ENCODE data around the gene ABCB8. TPM values are rescaled to one million over a fixed set of nuclear protein-coding genes. Genes with fewer than 3 reads are reported as not detected.

Gene ABCB8
- total RNA-seq, result 37.2 and 43.6 TPM in 2 replicates

DNA sequence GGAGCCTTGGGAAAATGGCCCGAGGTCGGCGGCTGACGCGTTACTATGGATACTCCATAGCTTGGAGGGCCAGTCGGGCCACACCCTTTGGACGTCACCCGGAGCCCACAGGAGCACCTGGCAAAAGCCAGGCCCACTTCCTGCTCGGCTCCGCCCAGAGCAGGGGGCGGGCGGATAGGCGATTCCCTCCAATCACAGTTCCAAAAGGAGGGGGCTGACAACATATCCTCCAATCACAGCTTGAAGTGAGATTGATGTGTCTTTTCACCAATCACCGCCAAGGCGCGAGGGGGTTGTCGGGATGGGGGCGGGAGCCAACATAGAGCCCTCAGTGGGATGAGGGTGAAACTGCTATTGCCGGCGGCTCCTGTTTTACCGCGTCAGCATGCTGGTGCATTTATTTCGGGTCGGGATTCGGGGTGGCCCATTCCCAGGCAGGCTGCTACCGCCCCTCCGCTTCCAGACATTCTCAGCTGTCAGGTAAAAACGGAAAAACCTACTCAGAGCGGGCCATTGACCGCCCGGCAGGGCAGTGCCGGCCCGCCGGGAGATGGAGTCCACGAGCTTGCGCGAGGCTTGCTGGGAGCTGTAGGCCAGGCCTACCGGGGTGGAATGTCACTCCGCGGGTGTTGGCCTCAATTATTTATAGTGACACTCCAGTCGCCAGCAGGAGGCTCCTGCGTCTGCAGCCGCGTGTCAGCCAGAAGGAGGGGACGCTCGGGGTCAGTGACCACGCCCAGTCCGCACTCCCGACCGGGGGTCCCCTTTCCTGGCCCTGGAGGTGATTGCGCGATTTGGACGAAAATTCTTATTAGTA is at the start of gene ABCB8:
ABCB8 (plus strand) TSS at position 320 of the 817 bp plus-strand sequence; CDS start at position 386, 66 bp downstream.

DNA sequence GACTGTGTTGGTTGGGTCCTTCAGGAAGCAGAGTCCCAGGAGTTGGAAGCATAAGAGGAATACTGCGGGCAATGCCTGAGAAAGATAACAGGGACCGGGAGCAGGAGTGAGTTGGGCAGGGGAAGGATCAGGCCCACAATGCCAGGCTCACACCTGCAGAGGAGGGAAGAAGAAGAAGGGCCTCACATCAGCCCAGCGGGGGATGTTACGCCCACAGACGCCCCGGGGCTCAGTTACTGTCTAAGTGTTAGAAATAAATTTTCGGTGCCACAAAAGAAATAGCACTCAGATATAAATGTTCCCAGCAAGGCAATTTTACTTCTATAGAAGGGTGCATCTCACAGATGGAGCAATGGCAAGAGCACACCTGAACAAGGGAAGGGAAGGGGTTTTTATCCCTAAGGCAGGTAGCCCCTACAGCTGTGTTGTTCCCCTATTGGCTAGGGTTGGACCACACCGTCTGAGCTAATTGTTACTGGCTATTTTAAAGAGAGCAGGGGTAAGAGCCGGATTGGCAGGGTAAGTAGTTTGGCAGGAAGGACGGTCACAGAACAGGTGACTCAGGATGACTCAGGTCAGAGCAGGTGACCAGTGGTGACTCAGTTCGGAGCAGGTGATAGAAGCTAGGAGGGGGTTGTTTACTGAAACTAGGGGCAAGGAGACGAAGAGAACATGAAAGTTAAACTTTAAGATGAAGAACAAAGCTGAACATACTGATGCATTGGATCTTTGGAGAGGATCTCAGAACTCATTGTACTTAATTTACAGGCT is 37.6 kb upstream of the ABCB8 start, which contains the start of gene NOS3:
NOS3 (plus strand) TSS at position 602 of the 771 bp plus-strand sequence. CDS start 2,787 bp downstream, outside the sequence.

DNA sequence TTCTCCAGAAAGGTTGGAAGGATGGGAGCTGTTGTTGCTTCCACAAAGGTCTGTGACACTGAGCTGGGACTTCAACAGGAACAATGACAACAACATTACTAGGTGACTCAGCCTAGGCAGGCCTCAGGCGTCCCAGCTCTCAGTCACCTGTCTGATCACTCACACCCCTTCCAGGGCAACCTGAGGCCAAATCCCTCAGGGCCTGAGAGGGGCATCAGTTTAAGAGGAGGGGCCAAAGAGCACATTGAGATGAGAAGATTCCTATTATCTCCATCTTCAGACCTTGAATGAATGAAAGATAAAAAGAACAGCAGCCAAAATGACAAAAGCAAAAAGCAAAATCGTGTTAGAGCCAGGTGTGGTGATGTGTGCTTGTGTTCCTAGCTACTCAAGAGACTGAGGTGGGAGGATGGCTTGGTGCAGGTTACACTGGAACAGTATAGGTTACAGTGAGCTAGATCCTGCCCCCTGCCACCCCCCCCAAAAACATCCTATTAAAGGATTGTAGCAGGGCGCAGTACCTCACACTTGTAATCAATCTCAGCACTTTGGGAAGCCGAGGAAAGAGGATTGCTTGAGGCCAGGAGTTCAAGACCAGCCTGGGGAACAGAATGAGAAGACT is 3.7 kb upstream of the ABCB8 start, which contains the start of gene ATG9B:
ATG9B (minus strand) TSS at position 60 of the 622 bp plus-strand sequence. CDS start 71 bp downstream, outside the sequence.

DNA sequence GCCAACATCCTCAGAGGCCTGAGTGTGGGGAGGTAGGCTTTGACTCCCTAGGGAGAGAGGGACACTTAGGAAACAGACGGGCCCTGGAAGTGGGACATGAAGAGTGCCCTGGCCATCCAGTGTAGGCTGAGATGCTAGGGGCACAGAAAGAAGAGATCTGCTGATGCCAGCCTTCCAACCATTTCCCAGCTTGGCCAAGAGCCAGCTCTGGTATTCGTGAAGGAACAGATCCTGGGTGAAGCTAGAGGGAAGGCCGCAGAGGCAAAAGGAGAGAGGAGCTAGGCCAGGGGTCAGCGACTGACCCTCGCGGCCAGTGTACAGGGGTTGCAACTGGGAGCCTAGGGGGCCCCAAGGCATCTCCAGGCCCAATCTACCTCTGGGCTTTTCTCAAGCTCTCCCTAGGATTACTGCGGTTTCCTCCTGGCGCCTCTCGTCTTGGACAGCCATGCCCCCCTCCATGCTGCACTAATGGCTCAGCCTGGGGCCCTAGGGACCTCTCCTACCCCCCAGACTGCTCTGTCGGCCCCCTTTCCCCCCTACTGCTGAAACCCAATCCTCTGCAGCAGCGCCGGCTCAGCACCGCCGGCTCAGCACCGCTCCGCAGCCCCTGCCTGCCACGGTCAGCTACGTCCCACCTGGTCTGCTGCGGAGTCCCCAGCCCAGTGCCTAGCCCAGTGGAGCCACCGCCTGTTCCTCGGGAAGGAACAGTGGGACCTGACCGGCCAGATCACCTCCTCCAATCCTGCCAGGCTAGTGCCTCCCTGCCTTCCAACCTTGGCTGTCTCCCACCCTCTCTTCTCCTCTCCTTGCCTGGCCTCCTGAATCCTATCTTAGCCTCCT is 19.9 kb downstream of the ABCB8 start, which contains the start of gene ASIC3:
ASIC3 (plus strand) TSS at position 556 of the 840 bp plus-strand sequence. CDS start 355 bp downstream, outside the sequence.

DNA sequence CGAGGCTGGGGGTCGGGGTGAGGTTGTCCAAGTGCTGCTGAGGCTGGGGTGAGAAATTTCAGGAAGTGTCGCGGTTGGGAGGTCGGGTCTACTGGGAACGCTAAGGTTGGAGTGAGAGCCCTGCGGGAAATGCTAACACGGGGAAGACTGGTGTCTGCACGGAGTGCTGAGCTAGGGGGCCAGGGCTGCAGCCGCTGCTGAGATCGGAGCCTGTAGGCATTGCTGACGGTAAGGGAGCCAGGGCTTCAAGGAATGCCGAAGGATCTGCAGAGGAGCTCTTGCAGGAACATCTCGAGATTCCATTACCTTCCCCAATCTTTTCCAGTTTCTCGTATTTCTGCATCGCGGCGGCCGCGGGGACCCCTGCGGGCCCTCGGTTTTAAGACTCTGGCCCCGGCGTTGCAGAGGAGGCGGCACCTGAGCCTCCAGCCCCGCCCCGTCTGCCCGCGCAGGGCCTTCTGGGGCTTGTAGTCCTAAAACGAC is 29.3 kb downstream of the ABCB8 start, which contains the start of gene CDK5:
CDK5 (minus strand) TSS at position 392 of the 483 bp plus-strand sequence; CDS start at position 343, 49 bp downstream.

DNA sequence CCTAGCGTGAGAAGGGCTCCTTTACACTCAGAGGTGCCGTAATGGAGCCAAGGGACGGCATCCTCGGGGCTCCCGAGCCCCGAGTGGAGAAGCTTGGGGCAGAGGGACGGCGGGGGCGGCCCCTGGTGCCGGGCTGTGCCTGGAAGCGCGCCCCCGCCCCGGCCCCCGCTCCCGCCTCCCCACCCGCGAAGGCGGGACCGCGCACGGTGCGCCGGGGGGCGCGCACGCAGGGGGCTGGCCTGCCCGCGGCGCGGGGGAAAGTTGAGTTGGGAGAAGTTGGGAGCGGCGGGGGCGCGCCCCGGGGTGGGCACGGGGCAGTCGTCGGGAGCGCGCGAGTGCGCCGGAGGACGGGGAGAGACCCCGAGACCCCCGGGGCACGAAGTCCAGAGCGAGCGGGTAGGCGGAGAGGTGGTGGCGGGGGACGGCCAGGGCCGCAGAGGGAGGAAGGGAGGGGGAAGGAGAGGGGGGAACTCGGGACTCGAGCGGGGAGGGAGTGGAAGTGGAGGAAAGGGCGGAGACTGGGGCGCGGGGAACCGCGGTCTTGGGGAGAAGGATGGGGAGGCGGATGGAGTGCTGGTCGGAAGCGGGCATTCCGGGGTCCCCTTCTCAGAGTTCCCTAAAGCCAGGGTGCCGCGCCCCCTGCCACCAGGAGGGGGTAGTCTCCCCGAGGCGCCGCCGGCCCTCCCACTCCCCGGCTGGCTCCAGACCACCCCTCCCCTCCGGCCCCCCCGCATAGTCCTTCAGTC is 31.3 kb downstream of the ABCB8 start, which contains the start of gene SLC4A2:
SLC4A2 (plus strand) TSS at position 223 of the 746 bp plus-strand sequence. CDS start 2,399 bp downstream, outside the sequence.

DNA sequence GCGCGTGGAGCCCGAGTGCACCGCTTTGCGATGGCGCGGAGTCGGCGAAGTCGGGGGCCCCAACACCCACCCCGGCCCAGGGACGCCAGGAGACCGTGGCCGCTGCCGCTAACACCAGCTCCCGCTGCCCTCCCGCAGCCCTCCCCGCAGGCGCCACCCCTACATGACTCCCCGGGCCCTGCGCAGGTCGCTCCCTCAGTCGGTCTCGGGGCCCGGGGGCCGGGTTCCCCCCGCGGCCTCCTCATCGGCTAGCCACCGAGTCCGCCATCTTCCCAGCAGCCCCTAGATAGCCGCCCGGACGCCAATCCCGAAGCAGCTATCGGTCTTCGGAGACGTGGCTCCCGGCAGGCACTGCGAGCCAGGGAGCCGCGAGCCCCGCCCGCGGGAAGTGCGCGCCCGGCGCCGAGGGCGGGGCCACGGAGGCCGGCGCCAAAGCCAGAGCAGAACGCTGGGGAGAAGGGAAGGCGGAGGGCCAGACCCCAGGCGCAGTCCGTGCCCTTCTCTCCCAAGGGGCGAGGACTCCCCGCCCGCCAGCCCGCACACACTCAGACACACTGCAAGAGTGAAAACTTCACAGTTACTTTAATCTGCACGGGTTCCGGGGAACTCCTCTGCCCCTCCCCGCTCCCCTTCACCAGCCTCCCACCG is 52.4 kb downstream of the ABCB8 start, which contains the start of gene FASTK:
FASTK (minus strand) TSS at position 288 of the 648 bp plus-strand sequence; CDS start at position 245, 43 bp downstream.

DNA sequence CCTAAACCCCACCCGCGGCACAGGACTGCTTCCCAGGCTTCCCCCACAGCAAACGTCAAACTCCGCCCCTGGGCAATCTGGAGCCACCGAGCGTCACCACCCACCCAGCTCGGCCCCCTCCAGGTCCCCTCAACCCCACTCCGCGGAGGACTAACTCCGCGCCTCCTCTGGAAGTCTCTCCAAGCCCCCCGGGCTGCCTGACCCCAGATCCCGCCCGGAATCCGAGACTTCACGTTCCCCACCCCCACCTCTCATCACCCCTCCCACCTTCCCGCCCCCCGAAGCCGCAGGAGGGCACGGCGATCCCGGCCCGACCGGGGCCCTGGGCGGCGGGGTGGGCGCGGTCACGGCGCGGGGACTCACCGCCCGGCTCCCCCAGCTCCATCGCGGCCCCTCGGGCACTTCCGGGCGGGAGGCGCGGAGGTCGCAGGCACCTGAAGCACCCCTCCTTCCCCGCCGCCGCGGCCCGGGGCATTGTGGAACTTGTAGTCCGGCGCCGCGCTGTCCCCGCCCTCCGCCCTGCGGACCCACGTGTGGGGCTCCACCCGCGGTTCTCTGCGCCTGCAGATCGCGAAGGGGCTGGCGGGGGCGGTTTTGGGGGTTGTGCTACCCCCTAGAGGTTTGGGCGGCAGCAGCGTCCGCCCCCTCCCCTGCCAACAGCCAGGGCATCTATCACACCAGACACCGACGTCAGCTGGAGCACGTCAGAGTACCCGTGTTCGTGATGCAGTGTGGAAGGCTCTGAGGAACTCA is 55.0 kb downstream of the ABCB8 start, which contains the start of gene TMUB1:
TMUB1 (minus strand) TSS at position 423 of the 753 bp plus-strand sequence. CDS start 930 bp downstream, outside the sequence.

DNA sequence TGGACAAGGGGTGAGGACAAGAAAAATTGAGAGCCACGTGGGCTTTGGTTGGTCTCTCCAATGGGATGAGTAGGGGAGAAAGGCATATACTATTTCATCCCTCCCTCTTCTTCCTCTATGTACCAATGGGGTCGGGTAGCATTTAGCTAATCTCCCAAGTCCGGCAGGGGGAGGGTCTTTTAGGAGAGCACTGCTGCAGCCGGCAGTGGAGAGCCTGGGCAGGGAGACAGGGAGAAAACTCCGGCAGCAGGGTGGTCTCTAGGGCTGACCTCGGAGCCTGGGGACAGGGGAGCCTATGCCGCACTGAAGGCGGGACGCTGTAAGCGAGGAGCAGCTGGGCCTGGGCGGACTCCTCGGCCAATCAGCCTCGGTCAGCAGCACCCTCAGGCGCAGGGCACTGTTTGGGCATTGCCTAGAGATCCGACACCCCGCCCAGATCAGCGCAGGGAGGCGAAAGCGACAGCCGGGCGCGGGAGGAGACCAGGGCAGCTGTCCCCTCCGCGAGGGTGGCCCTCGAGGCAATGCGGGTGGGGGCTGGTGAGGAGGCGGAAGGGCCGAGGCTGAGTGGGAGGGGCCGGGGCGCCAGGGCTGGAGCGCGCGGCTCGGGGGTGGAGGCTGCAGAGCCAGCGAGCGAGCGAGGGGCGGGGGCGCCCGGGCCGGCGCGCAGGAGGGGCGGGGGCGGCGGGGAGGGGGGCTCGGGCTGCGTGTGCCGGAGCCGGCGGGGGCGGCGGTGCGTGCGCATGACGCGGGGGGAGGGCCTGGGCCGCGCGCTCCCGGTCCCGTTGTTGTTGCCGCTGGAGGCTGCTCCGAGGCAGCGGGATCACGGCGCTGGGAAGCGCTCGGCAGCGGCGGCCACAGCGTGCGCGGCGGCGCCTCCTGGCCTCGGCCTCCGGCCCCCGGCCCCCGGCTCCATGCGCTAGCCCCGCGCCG is 57.7 kb downstream of the ABCB8 start, which contains the start of gene AGAP3:
AGAP3 (plus strand) TSS at position 785 of the 930 bp plus-strand sequence. CDS start 267 bp downstream, outside the sequence.

Other genes starting within 250 kb of the ABCB8 start
- gene TMEM176B, start 228.1 kb upstream of the ABCB8 start, total RNA-seq, result 0.66 TPM in 1 of 2 replicates, not detected in the other
- 0.33 TPM in 1 of 2 replicates, not detected in the other for gene TMEM176A, start 227.7 kb upstream of the ABCB8 start, total RNA-seq
- not detected in 2 replicates for gene AOC1, start 175.9 kb upstream of the ABCB8 start, total RNA-seq
- 0.33 TPM in 1 of 2 replicates, not detected in the other for gene KCNH2, start 50.1 kb upstream of the ABCB8 start, total RNA-seq
- 0.99 and 2.0 TPM in 2 replicates for gene NOS3, start 37.4 kb upstream of the ABCB8 start, total RNA-seq
- gene ATG9B, start 4.0 kb upstream of the ABCB8 start, total RNA-seq, result under 0.01 and 0.15 TPM in 2 replicates
- 0.17 TPM in 1 of 2 replicates, not detected in the other for gene ASIC3, start 20.1 kb downstream of the ABCB8 start, total RNA-seq
- gene CDK5, start 29.4 kb downstream of the ABCB8 start, total RNA-seq, result 19.1 and 19.2 TPM in 2 replicates
- 66.5 and 96.1 TPM in 2 replicates for gene SLC4A2, start 31.1 kb downstream of the ABCB8 start, total RNA-seq
- 72.9 and 108 TPM in 2 replicates for gene FASTK, start 52.4 kb downstream of the ABCB8 start, total RNA-seq
- 25.5 and 32.6 TPM in 2 replicates for gene TMUB1, start 55.0 kb downstream of the ABCB8 start, total RNA-seq
- 42.0 and 71.3 TPM in 2 replicates for gene AGAP3, start 58.0 kb downstream of the ABCB8 start, total RNA-seq
- gene GBX1, start 139.2 kb downstream of the ABCB8 start, total RNA-seq, result not detected in 2 replicates
- not detected in 2 replicates for gene ASB10, start 158.8 kb downstream of the ABCB8 start, total RNA-seq
- gene H2BK1, start 182.0 kb downstream of the ABCB8 start, total RNA-seq, result not detected in 2 replicates
- 64.7 and 65.2 TPM in 2 replicates for gene ABCF2, start 198.8 kb downstream of the ABCB8 start, total RNA-seq
- 71.4 and 127 TPM in 2 replicates for gene CHPF2, start 204.0 kb downstream of the ABCB8 start, total RNA-seq
- gene SMARCD3, start 220.2 kb downstream of the ABCB8 start, total RNA-seq, result 27.3 and 47.0 TPM in 2 replicates

Measured in smooth muscle cell of trachea (primary cell).